PC-9 (cell line): ENCODE data around the gene JPT1. TPM values are rescaled to one million over a fixed set of nuclear protein-coding genes. Genes with fewer than 3 reads are reported as not detected.

Experiments
- BruUV-seq: library from RNA; stranded (reverse); fragments of 400-500 nt; replicated peaks from 2 replicates; lab custom pipeline; 2021; lab: Mats Ljungman, UMichigan
- CTCF ChIA-PET: fragments of 300-600 bp; sonication (Branson Sonifier 250); formaldehyde crosslinking; loops from one replicate; lab custom pipeline; 2022; ENCODE audit warnings: antibody characterized with exemption; lab: Charles Lee
- POLR2A ChIA-PET: fragments of 300-600 bp; sonication (Branson Sonifier 250); formaldehyde crosslinking; loops from one replicate; lab custom pipeline; 2022; ENCODE audit warnings: antibody characterized with exemption; ENCODE audit not compliant: unreplicated experiment; lab: Charles Lee
- DNase-seq, 2 experiments: peaks; one replicate each; pipeline versions ENCODE4 v3.0.0 to v3.0.0-alpha.2; 2015 to 2022; ENCODE audit warnings: mixed read lengths in 1 of 2
- H2AFZ ChIP-seq: fragments of 200-600 bp; sonication (generic); 2 replicates; pipeline ENCODE4 v1.8.1; 2017; ENCODE audit warnings: antibody characterized with exemption
- H3F3A ChIP-seq: fragments of 200-600 bp; sonication (generic); 2 replicates; pipeline ENCODE4 v1.8.1; 2017; ENCODE audit warnings: antibody characterized with exemption, mild to moderate bottlenecking, low read depth; ENCODE audit not compliant: insufficient read depth
- H3K27ac ChIP-seq: fragments of 200-600 bp; sonication (generic); 2 replicates; pipeline ENCODE4 v1.6.1; 2016; ENCODE audit warnings: mixed run types
- H3K27me3 ChIP-seq: fragments of 200-600 bp; sonication (generic); 2 replicates; pipeline ENCODE4 v1.6.1; 2016; ENCODE audit warnings: low read depth, mixed run types; ENCODE audit not compliant: insufficient read depth
- H3K36me3 ChIP-seq: fragments of 200-600 bp; sonication (generic); 2 replicates; pipeline ENCODE4 v1.6.1; 2016; ENCODE audit warnings: low read depth, mixed run types
- H3K4me1 ChIP-seq: fragments of 200-600 bp; sonication (generic); replicated peaks from 2 replicates; pipeline ENCODE4 v1.6.1; 2016; ENCODE audit warnings: mixed run types; ENCODE audit not compliant: insufficient read depth
- H3K4me2 ChIP-seq: fragments of 200-600 bp; sonication (generic); 2 replicates; pipeline ENCODE4 v1.6.1; 2017; ENCODE audit warnings: mixed run types
- H3K4me3 ChIP-seq: fragments of 200-600 bp; sonication (generic); 2 replicates; pipeline ENCODE4 v1.6.1; 2016; ENCODE audit warnings: mixed run types
- H3K79me2 ChIP-seq: fragments of 200-600 bp; sonication (generic); 2 replicates; pipeline ENCODE4 v1.6.1; 2017; ENCODE audit warnings: low read depth, mixed run types
- H3K9me2 ChIP-seq: fragments of 200-600 bp; sonication (generic); 2 replicates; pipeline ENCODE4 v1.8.1; 2017; ENCODE audit warnings: mild to moderate bottlenecking; ENCODE audit not compliant: insufficient read depth
- H3K9me3 ChIP-seq: fragments of 200-600 bp; sonication (generic); 2 replicates; pipeline ENCODE4 v1.8.1; 2016; ENCODE audit warnings: low read depth; ENCODE audit not compliant: insufficient read depth
- H4K20me1 ChIP-seq: fragments of 200-600 bp; sonication (generic); 2 replicates; pipeline ENCODE4 v1.8.1; 2017; ENCODE audit not compliant: insufficient read depth
- EZH2 ChIP-seq: fragments of 200-600 bp; sonication (generic); IDR thresholded peaks from 2 replicates; pipeline ENCODE4 v1.8.0; 2017; ENCODE audit warnings: antibody characterized with exemption, low read depth
- intact Hi-C: fragments of 100-400 bp; cut with micrococcal nuclease; formaldehyde crosslinking; loops from one replicate; pipeline ENCODE4 v1.10.0; 2022; ENCODE audit not compliant: unreplicated experiment
- total RNA-seq: library from RNA; stranded (reverse); gene quantifications from 2 replicates; pipeline ENCODE4 v1.2.3, GENCODE V29; 2021
- TF ChIP-seq, protein P1 (sequence below): fragments of 200-600 bp; sonication (generic); conservative IDR thresholded peaks from 2 replicates; pipeline ENCODE4 v1.6.1; 2017; ENCODE audit warnings: mixed run types, antibody characterized with exemption, mild to moderate bottlenecking, moderate library complexity

The JPT1 gene
- total RNA-seq, 1 experiment from 2014 or later: 250 TPM

DNA sequence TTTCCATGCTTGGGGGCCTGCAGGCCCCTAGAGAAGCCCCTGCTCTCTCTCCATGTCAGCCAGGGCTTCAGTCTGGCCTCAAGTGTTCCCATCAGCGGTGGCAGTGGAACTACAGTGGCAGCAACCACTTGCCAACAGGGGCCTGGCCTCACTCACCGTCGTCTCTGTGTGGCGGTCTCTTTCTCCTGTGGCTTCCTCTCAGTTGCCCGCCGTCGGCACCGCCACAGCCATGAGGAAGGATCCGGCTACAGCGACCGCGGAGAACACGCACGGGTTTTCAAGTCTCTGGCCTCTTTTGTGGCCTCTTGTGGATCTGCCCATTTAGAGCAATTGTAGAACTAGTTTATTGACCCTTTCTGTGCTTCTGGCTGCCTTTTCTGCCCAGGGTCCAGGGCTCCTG, 36.0 kb downstream of the JPT1 start:
- Histone ChIP-seq H3K4me2 (no peak overlapping the region), H3K4me1 (peaks cover 12% of the 10 kb centered on the region; the same call in 1 of the 2 replicates), H2AFZ (no peak overlapping the region), H3K27ac (no peak overlapping the region), H3K79me2 (peaks cover 19% of the 10 kb centered on the region; the same call in 1 of the 2 replicates), H3K9me2 (no peaks in the 10 kb centered on the region), H3K36me3 (no peaks in the 10 kb centered on the region), H4K20me1 (no peaks in the 10 kb centered on the region), H3K9me3 (no peaks in the 10 kb centered on the region), H3K4me3 (no peak overlapping the region), H3F3A (peaks cover 40% of the 10 kb centered on the region; the same call in 1 of the 2 replicates), H3K27me3 (no peaks in the 10 kb centered on the region)
- TF ChIP-seq, protein P1, sequence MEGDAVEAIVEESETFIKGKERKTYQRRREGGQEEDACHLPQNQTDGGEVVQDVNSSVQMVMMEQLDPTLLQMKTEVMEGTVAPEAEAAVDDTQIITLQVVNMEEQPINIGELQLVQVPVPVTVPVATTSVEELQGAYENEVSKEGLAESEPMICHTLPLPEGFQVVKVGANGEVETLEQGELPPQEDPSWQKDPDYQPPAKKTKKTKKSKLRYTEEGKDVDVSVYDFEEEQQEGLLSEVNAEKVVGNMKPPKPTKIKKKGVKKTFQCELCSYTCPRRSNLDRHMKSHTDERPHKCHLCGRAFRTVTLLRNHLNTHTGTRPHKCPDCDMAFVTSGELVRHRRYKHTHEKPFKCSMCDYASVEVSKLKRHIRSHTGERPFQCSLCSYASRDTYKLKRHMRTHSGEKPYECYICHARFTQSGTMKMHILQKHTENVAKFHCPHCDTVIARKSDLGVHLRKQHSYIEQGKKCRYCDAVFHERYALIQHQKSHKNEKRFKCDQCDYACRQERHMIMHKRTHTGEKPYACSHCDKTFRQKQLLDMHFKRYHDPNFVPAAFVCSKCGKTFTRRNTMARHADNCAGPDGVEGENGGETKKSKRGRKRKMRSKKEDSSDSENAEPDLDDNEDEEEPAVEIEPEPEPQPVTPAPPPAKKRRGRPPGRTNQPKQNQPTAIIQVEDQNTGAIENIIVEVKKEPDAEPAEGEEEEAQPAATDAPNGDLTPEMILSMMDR: no peak
- no peak for TF ChIP-seq EZH2
- CTCF ChIA-PET: no interaction called here
- POLR2A ChIA-PET: no interaction called here
- intact Hi-C loops: no loop called here
- no peak for DNase-seq
- BruUV-seq: no TSS peak

DNA sequence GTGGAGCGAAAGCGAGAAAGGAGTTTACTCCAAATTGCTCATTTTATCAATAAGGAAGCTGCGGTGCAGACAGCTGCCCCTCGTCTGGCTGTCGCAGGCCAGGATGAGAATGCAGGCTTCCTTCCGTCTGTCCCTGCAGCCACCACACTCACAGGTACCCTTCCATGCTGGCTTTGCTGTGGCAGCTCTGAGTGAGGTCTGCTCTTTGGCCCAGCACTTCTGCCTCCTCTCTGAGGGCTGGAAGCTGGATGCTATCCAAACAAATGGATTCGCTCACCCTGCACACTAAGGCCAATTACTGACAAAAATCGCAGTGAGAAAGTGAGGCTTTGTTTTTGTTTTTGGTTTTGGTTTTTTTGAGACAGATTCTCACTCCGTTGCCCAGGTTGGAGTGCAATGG, 37.6 kb downstream of the JPT1 start:
- Histone ChIP-seq H3K36me3 (no peaks in the 10 kb centered on the region), H3K27me3 (no peaks in the 10 kb centered on the region), H3K9me2 (no peaks in the 10 kb centered on the region), H4K20me1 (no peaks in the 10 kb centered on the region), H3K9me3 (no peaks in the 10 kb centered on the region), H3K4me3 (no peak overlapping the region), H2AFZ (no peak overlapping the region), H3K27ac (no peak overlapping the region), H3K4me1 (peaks cover 3% of the 10 kb centered on the region; the same call in 1 of the 2 replicates), H3K4me2 (no peak overlapping the region), H3F3A (peaks cover 39% of the 10 kb centered on the region; the same call in 1 of the 2 replicates), H3K79me2 (peaks cover 20% of the 10 kb centered on the region; the same call in 1 of the 2 replicates)
- DNase-seq: no peak
- intact Hi-C loops: no loop called here
- ChIA-PET CTCF (interaction anchor here (1.6 kb wide), 1 partner anchor 85 kb away, joined by 3 read pairs; no protein-coding TSS in a partner anchor), POLR2A (interaction anchor here (0.6 kb wide), 1 partner anchor 24 kb away, joined by 8 read pairs; no protein-coding TSS in a partner anchor)
- no TSS peak for BruUV-seq
- TF ChIP-seq, protein P1: no peak
- TF ChIP-seq EZH2: no peak

GRCh38 chr17:75115555-75115954, 38.8 kb downstream of the JPT1 start:
- Histone ChIP-seq H2AFZ (no peak overlapping the region), H3K36me3 (no peaks in the 10 kb centered on the region), H3K4me3 (no peak overlapping the region), H3K9me3 (no peaks in the 10 kb centered on the region), H3K9me2 (no peaks in the 10 kb centered on the region), H4K20me1 (no peaks in the 10 kb centered on the region), H3K4me1 (peaks cover 3% of the 10 kb centered on the region; the same call in 1 of the 2 replicates), H3K79me2 (peaks cover 32% of the 10 kb centered on the region), H3K27ac (no peak overlapping the region), H3F3A (peaks cover 37% of the 10 kb centered on the region; the same call in 1 of the 2 replicates), H3K4me2 (no peak overlapping the region), H3K27me3 (no peaks in the 10 kb centered on the region)
- ChIA-PET POLR2A (interaction anchor here (0.6 kb wide), 1 partner anchor 66 kb away, joined by 8 read pairs; no protein-coding TSS in a partner anchor), CTCF (interaction anchor here (0.7 to 1.6 kb wide), 2 partner anchors 8 to 86 kb away, joined by 3 to 4 read pairs; no protein-coding TSS in a partner anchor)
- intact Hi-C loops: no loop called here
- DNase-seq: no peak
- TF ChIP-seq, protein P1: no peak
- no peak for TF ChIP-seq EZH2
- BruUV-seq: no TSS peak
